A673 (cell line): ENCODE measurements around the gene RGS14. TPM values are rescaled to one million over a fixed set of nuclear protein-coding genes. Genes with fewer than 3 reads are reported as not detected.

Experiments
- BruUV-seq: library from RNA; stranded (reverse); fragments of 400-500 nt; replicated peaks from 2 replicates; lab custom pipeline; 2021; lab: Mats Ljungman, UMichigan
- CTCF ChIA-PET: fragments of 300-600 bp; sonication (Branson Sonifier 250); formaldehyde crosslinking; loops from one replicate; lab custom pipeline; 2022; ENCODE audit warnings: antibody characterized with exemption; lab: Charles Lee
- POLR2A ChIA-PET: fragments of 300-600 bp; sonication (Branson Sonifier 250); formaldehyde crosslinking; loops from one replicate; lab custom pipeline; 2022; ENCODE audit warnings: antibody characterized with exemption; ENCODE audit not compliant: low non-redundant PET; lab: Charles Lee
- DNase-seq: peaks from one replicate; pipeline ENCODE4 v3.0.0-alpha.2; 2015; ENCODE audit warnings: low spot score
- H3K27ac ChIP-seq: fragments of 200-600 bp; sonication (generic); 2 replicates; pipeline ENCODE4 v1.5.1; 2016; ENCODE audit warnings: mixed run types, low read depth, mild to moderate bottlenecking, mixed read lengths, antibody characterized with exemption, low read length; ENCODE audit not compliant: poor library complexity, severe bottlenecking
- H3K27me3 ChIP-seq: fragments of 200-600 bp; sonication (generic); replicated peaks from 2 replicates; pipeline ENCODE4 v1.6.1; 2017; ENCODE audit warnings: mixed run types, low read depth, mild to moderate bottlenecking, mixed read lengths, antibody characterized with exemption, low read length; ENCODE audit not compliant: insufficient read depth, poor library complexity
- H3K36me3 ChIP-seq: fragments of 200-600 bp; sonication (generic); 2 replicates; pipeline ENCODE4 v1.6.1; 2016; ENCODE audit warnings: mixed run types, mild to moderate bottlenecking, mixed read lengths, antibody characterized with exemption, low read length; ENCODE audit not compliant: insufficient read depth, poor library complexity, severe bottlenecking
- H3K4me1 ChIP-seq: fragments of 200-600 bp; sonication (generic); 2 replicates; pipeline ENCODE4 v1.6.1; 2017; ENCODE audit warnings: mixed run types, mild to moderate bottlenecking, mixed read lengths, antibody characterized with exemption, low read length; ENCODE audit not compliant: insufficient read depth, poor library complexity, severe bottlenecking
- H3K4me3 ChIP-seq: fragments of 200-600 bp; sonication (generic); 2 replicates; pipeline ENCODE4 v1.5.1; 2016; ENCODE audit warnings: low read depth, mixed run types, mild to moderate bottlenecking, mixed read lengths, low read length; ENCODE audit not compliant: poor library complexity, severe bottlenecking
- H3K9me3 ChIP-seq: fragments of 200-600 bp; sonication (generic); 2 replicates; pipeline ENCODE4 v1.6.1; 2016; ENCODE audit warnings: mixed run types, low read depth, mild to moderate bottlenecking, mixed read lengths, antibody characterized with exemption, low read length; ENCODE audit not compliant: poor library complexity, severe bottlenecking
- EZH2 ChIP-seq: fragments of 200-600 bp; sonication (generic); IDR thresholded peaks from 2 replicates; pipeline ENCODE4 v1.6.1; 2017; ENCODE audit warnings: borderline replicate concordance, low read depth, mild to moderate bottlenecking, mixed read lengths, antibody characterized with exemption, low read length; ENCODE audit not compliant: poor library complexity, severe bottlenecking
- intact Hi-C: fragments of 100-400 bp; cut with micrococcal nuclease; formaldehyde crosslinking; loops from one replicate; pipeline ENCODE4 v1.10.0; 2022; ENCODE audit not compliant: unreplicated experiment
- total RNA-seq: library from RNA; stranded (reverse); gene quantifications from 2 replicates; pipeline ENCODE4 v1.2.3, GENCODE V29; 2021
- TF ChIP-seq, protein P1 (sequence below): fragments of 300-800, 200-600 bp; sonication (generic); conservative IDR thresholded peaks from 2 replicates; pipeline ENCODE4 v1.5.1; 2017; ENCODE audit warnings: low read depth, mild to moderate bottlenecking, antibody characterized with exemption, low read length, moderate library complexity, mixed read lengths

Gene RGS14
- total RNA-seq, 1 experiment from 2014 or later: 3.1 TPM

GRCh38 chr5:177380805-177381126 lies 23.0 kb downstream of the RGS14 start:
- H3K4me3 ChIP-seq: no peak overlapping the region
- no peak for DNase-seq
- ChIA-PET CTCF (no interaction called here), POLR2A (no interaction called here)
- H3K9me3 ChIP-seq: no peaks in the 10 kb centered on the region
- no peaks in the 10 kb centered on the region for H3K4me1 ChIP-seq
- intact Hi-C loops: no loop called here
- H3K27ac ChIP-seq: no peak overlapping the region
- H3K36me3 ChIP-seq: no peaks in the 10 kb centered on the region
- H3K27me3 ChIP-seq: no peaks in the 10 kb centered on the region
- no TSS peak for BruUV-seq
- TF ChIP-seq, protein P1, sequence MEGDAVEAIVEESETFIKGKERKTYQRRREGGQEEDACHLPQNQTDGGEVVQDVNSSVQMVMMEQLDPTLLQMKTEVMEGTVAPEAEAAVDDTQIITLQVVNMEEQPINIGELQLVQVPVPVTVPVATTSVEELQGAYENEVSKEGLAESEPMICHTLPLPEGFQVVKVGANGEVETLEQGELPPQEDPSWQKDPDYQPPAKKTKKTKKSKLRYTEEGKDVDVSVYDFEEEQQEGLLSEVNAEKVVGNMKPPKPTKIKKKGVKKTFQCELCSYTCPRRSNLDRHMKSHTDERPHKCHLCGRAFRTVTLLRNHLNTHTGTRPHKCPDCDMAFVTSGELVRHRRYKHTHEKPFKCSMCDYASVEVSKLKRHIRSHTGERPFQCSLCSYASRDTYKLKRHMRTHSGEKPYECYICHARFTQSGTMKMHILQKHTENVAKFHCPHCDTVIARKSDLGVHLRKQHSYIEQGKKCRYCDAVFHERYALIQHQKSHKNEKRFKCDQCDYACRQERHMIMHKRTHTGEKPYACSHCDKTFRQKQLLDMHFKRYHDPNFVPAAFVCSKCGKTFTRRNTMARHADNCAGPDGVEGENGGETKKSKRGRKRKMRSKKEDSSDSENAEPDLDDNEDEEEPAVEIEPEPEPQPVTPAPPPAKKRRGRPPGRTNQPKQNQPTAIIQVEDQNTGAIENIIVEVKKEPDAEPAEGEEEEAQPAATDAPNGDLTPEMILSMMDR: no peak
- TF ChIP-seq EZH2: no peak

DNA sequence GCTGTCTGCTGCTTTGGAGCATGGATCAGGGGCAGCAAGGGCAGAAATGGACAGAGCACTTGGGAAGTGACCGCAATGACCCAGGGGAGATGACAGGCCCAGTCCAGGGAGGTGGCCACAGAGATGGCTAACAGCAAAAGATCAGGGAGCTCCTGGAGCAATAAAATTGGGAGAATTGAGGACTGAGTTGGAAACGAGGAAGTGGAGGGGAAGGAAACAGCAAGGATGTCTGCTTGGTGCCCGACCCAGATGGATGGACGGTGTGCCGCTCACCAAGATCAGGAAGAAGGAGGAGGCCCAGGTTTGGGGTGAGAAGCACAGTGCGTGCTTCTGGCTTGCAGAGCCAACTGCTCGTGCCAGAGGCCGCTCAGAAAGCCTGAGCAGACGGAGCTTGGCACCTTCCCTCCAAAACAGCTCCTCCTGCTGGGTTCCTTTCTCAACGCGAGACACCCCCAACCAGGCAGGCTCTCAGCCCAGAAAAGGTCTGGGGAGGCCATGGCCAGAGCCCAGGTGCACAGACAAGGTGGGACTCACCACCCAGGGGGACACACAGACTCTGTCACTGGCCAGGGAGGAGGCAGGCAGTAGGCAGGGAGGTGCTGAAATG lies 24.8 kb downstream of the RGS14 start:
- H3K27ac ChIP-seq: no peak overlapping the region
- H3K36me3 ChIP-seq: no peaks in the 10 kb centered on the region
- H3K4me3 ChIP-seq: no peak overlapping the region
- H3K4me1 ChIP-seq: no peaks in the 10 kb centered on the region
- CTCF ChIA-PET: interaction anchor here (0.6 to 1.5 kb wide), 3 partner anchors 8 to 65 kb away, joined by 3 to 6 read pairs (median 4); no protein-coding TSS in a partner anchor
- no peaks in the 10 kb centered on the region for H3K27me3 ChIP-seq
- TF ChIP-seq EZH2: no peak
- TF ChIP-seq, protein P1: peak; percentile 45
- POLR2A ChIA-PET: no interaction called here
- BruUV-seq: no TSS peak
- intact Hi-C loops: no loop called here
- H3K9me3 ChIP-seq: no peaks in the 10 kb centered on the region
- no peak for DNase-seq

GRCh38 chr5:177383181-177383580 lies 25.5 kb downstream of the RGS14 start:
- no peaks in the 10 kb centered on the region for H3K36me3 ChIP-seq
- H3K27me3 ChIP-seq: no peaks in the 10 kb centered on the region
- H3K9me3 ChIP-seq: no peaks in the 10 kb centered on the region
- TF ChIP-seq EZH2: no peak
- TF ChIP-seq, protein P1: no peak
- no peak for DNase-seq
- intact Hi-C loops: no loop called here
- ChIA-PET POLR2A (no interaction called here), CTCF (interaction anchor here (1.1 to 1.5 kb wide), 2 partner anchors 12 to 64 kb away, joined by 3 to 6 read pairs; no protein-coding TSS in a partner anchor)
- no peaks in the 10 kb centered on the region for H3K4me1 ChIP-seq
- no TSS peak for BruUV-seq
- no peak overlapping the region for H3K27ac ChIP-seq
- H3K4me3 ChIP-seq: no peak overlapping the region
